ENCODE measurements around the gene USP53.

GRCh38 chr4:119189638-119190037 lies 22.9 kb upstream of the USP53 start:
- TF ChIP-seq EZH2 (IDR thresholded peaks at IDR 0.05) (no peak), POLR2AphosphoS5 (IDR thresholded peaks at IDR 0.05; ENCODE audit: borderline replicate concordance, low read depth, low read length) (no peak)

Data from SK-N-MC (cell line).